Body of pancreas (tissue), 4 donors: Measurements from ENCODE around the gene ASIC2. TPM values are rescaled to one million over a fixed set of nuclear protein-coding genes. Genes with fewer than 3 reads are reported as not detected.

ENCODE experiments used
- ATAC-seq: fragments of 150-250 bp; one replicate; pipeline ENCODE4 v1.9.1; 2016
- DNase-seq, 4 donors: peaks; one replicate each; pipeline ENCODE4 v3.0.0-alpha.2; 2019
- H3K27ac ChIP-seq, 4 donors: fragments of 200-600 bp; sonication (generic); 1 replicate in 3 of 4; 2 replicates in 1 of 4; pipeline versions ENCODE4 v1.5.1 to v1.6.1; 2016 to 2019; ENCODE audit warnings: mild to moderate bottlenecking in 1 of 4, mixed read lengths in 1 of 4, moderate library complexity in 1 of 4
- H3K27me3 ChIP-seq, 2 donors: fragments of 200-600 bp; sonication (generic); one replicate each; pipeline ENCODE4 v1.6.0; 2016; ENCODE audit warnings: mild to moderate bottlenecking in 1 of 2
- H3K36me3 ChIP-seq, 2 donors: fragments of 200-600 bp; sonication (generic); replicated peaks in 1 of 2; 2 replicates each; pipeline ENCODE4 v1.5.1; 2016; ENCODE audit warnings: low read depth in 2 of 2; ENCODE audit not compliant: insufficient read depth in 1 of 2
- H3K4me1 ChIP-seq: fragments of 200-600 bp; sonication (generic); one replicate; pipeline ENCODE4 v1.6.0; 2016
- H3K4me3 ChIP-seq, 2 donors: fragments of 200-600 bp; sonication (generic); 1 replicate in 1 of 2; 2 replicates in 1 of 2; pipeline ENCODE4 v1.5.1; 2016 to 2019
- H3K9me3 ChIP-seq, 3 donors: fragments of 200-600 bp; sonication (generic); 1 replicate in 2 of 3; 2 replicates in 1 of 3; pipeline ENCODE4 v1.5.1; 2016
- POLR2A ChIP-seq, 3 donors: fragments of 450-650 bp; IDR thresholded peaks; one replicate each; pipeline ENCODE4 v1.6.1; 2016; ENCODE audit warnings: antibody characterized with exemption in 3 of 3, mild to moderate bottlenecking in 2 of 3
- WGBS, 2 donors: methylation state at CpG; one replicate each; pipeline ENCODE4 v1.1.5; 2017; 5-methylcytosine and 5-hydroxymethylcytosine counted together
- intact Hi-C: fragments of 100-400 bp; cut with DNase I; formaldehyde crosslinking; loops from one replicate; pipeline ENCODE4 v1.15.1; 2023
- total RNA-seq, 2 donors: library from RNA; depleted of rRNA; stranded (reverse); fragments of >200 nt; gene quantifications; one replicate each; pipeline ENCODE4 v1.1.0, GENCODE V29; 2016
- TF ChIP-seq, protein P1 (sequence below), 7 experiments: fragments of 450-650 bp in 4 of 7; fragments of 200-600 bp in 3 of 7; sonication (generic) in 3 of 7; IDR thresholded peaks; one replicate each; pipeline ENCODE4 v1.5.1; 2016 to 2019; ENCODE audit warnings: antibody characterized with exemption in 7 of 7

The ASIC2 gene
- total RNA-seq, 2 donors from 2014 or later: not detected

DNA sequence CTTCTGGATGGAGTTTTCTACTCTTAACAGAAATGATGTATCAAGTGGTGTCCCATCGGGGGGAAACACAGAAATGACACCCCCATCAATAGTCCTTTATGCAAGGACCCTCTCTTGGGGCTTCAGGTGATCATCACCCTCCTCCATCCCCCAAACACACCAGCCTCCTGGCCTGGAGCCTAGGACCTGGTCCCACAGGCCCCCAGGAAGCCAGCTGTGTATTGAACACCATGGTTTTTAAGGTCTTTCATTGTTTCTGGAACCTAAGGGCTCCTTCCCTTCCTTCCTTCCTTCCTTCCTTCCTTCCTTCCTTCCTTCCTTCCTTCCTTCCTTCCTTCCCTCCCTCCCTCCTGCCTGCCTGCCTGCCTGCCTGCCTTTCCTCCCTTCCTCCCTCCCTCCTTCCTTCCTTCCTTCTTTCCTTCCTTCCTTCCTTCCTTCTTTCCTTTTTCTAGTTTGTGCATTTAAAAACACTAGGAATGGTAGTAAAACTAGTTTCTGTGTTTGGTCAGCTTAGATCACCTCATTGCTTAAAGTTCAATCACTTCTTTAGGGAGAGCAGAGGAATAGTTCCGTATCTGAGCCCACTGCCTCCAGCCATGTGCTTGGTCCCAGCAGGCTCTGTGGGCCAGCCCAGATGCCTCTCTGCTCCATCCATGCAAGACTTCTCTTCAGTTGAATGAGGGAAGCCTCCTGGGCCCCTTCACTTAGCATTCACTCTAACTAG is 23.6 kb downstream of the ASIC2 start:
- WGBS, 2 donors: 59% methylated on average over 2 of the region's 2 CpGs
- no peak for DNase-seq
- ATAC-seq: no peak

DNA sequence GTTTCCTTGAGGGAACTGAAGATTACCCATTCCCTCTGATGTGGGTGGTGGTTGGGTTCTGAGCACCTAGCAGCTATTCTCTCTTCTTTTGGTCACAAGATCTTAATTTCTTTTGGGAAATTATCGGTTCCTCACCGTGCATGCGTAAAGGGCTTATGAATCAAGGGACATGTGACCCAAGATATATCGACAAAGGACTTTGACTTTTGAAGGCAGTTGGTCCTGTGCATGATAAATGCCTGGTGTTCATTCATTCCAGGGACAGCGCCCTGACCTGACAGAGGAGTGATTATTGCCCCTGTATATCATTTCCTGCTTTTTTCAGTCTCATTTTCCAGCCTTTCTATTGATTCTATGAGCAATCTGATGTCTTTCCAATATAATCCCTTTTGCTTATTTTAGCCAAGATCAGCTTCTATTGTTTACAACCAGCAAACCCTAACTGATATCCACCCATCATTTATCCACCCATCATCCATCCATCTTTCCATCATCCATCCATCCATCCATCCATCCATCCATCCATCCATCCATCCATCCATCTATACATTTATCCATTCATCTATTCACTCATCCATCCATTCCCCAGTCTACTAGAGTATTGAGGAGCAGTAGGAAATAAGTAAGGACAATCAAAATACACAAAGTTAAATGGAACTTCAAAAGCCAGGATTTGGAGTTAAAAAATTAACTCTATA is 25.1 kb downstream of the ASIC2 start:
- intact Hi-C loops: no loop called here
- ATAC-seq: no peak
- H3K9me3 ChIP-seq: no peaks in the 10 kb centered on the region

More for the DNA sequence above, 23.6 kb downstream of the ASIC2 start:
- intact Hi-C loops: no loop called here
- no peaks in the 10 kb centered on the region for H3K9me3 ChIP-seq
- H3K4me1 ChIP-seq: no peaks in the 10 kb centered on the region
- H3K36me3 ChIP-seq: no peaks in the 10 kb centered on the region
- H3K4me3 ChIP-seq: no peak overlapping the region
- TF ChIP-seq, protein P1, sequence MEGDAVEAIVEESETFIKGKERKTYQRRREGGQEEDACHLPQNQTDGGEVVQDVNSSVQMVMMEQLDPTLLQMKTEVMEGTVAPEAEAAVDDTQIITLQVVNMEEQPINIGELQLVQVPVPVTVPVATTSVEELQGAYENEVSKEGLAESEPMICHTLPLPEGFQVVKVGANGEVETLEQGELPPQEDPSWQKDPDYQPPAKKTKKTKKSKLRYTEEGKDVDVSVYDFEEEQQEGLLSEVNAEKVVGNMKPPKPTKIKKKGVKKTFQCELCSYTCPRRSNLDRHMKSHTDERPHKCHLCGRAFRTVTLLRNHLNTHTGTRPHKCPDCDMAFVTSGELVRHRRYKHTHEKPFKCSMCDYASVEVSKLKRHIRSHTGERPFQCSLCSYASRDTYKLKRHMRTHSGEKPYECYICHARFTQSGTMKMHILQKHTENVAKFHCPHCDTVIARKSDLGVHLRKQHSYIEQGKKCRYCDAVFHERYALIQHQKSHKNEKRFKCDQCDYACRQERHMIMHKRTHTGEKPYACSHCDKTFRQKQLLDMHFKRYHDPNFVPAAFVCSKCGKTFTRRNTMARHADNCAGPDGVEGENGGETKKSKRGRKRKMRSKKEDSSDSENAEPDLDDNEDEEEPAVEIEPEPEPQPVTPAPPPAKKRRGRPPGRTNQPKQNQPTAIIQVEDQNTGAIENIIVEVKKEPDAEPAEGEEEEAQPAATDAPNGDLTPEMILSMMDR (IDR thresholded peaks at IDR 0.05): no peak
- TF ChIP-seq POLR2A (IDR thresholded peaks at IDR 0.05): no peak
- no peaks in the 10 kb centered on the region for H3K27me3 ChIP-seq
- no peak overlapping the region for H3K27ac ChIP-seq

DNA sequence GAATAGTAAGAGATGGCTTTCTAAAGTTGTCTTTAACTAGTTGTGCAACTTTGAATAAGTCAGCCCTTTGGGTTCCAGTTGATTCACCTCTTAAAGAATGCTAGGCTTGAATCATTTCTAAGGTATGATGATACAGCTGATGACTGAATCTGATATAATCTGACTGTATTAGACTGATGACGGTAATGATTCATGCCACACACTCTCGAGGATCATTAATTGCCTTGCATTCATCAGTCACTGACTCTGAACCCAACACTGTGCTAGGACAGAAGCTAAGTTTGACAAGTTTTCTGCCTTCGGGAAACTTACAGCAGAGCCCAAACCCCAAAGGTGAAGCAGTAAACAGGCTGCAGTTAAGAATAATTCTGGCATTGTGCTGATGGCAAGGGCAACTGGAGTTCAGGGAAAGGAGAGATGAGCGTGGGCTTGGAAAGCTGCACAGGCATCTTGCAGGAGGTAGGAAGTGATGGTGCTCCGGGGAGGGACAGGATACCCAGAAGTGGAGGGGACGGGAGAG is 25.8 kb downstream of the ASIC2 start:
- Histone ChIP-seq H3K9me3 (no peaks in the 10 kb centered on the region), H3K4me3 (no peak overlapping the region), H3K27ac (no peak overlapping the region), H3K36me3 (no peaks in the 10 kb centered on the region), H3K4me1 (no peaks in the 10 kb centered on the region), H3K27me3 (no peaks in the 10 kb centered on the region)
- intact Hi-C loops: no loop called here
- ATAC-seq: no peak
- 56 to 58% methylated on average over 6 of the region's 6 CpGs for WGBS, 2 donors
- no peak for TF ChIP-seq POLR2A (IDR thresholded peaks at IDR 0.05)
- TF ChIP-seq, protein P1 (IDR thresholded peaks at IDR 0.05): no peak
- DNase-seq: no peak

More for the DNA sequence above, 25.1 kb downstream of the ASIC2 start:
- H3K4me3 ChIP-seq: no peak overlapping the region
- H3K27ac ChIP-seq: no peak overlapping the region
- no peaks in the 10 kb centered on the region for H3K27me3 ChIP-seq
- TF ChIP-seq, protein P1 (IDR thresholded peaks at IDR 0.05): no peak
- no peak for TF ChIP-seq POLR2A (IDR thresholded peaks at IDR 0.05)
- DNase-seq: no peak
- H3K4me1 ChIP-seq: no peaks in the 10 kb centered on the region
- no peaks in the 10 kb centered on the region for H3K36me3 ChIP-seq
- 71 to 80% methylated on average over 5 of the region's 5 CpGs for whole genome bisulfite sequencing, 2 donors

DNA sequence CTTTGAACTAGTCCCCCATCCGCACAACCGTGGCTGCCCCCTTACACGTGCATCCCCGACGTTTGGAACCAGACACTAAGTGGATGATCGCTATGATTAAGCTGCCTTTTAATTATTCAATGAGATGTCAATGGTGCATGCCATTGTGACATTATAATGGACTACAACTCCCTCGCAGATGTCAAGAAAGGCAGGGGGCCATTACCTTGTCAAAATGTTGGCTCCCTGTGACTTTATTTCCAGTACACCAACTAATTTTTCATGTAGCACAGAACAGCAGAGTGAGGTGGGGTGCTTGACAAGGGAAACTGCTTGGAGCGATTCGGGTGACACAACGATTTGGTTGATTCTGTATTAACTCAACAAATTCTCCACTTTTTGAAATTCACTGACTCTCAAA is 26.5 kb downstream of the ASIC2 start:
- no peak for TF ChIP-seq POLR2A (IDR thresholded peaks at IDR 0.05)
- TF ChIP-seq, protein P1 (IDR thresholded peaks at IDR 0.05): no peak
- no peak for ATAC-seq
- intact Hi-C loops: no loop called here

More for the DNA sequence above, 26.5 kb downstream of the ASIC2 start:
- 54 to 67% methylated on average over 10 of the region's 10 CpGs for WGBS, 2 donors
- Histone ChIP-seq H3K4me1 (no peaks in the 10 kb centered on the region), H3K27me3 (no peaks in the 10 kb centered on the region), H3K27ac (no peak overlapping the region), H3K9me3 (no peaks in the 10 kb centered on the region), H3K36me3 (no peaks in the 10 kb centered on the region), H3K4me3 (no peak overlapping the region)
- DNase-seq: no peak
